ENCODE results near the gene CHN2. TPM values are rescaled to one million over a fixed set of nuclear protein-coding genes. Genes with fewer than 3 reads are reported as not detected.

The CHN2 gene
- total RNA-seq, 1 experiment from 2014 or later: 5.0 TPM

GRCh38 chr7:29229946-29230345 lies 35.4 kb downstream of the CHN2 start:
- CTCF ChIA-PET: interaction anchor here (1.1 to 1.2 kb wide), 4 partner anchors 10 to 179 kb away, joined by 3 read pairs; no protein-coding TSS in a partner anchor

GRCh38 chr7:29230871-29231345 lies 36.3 kb downstream of the CHN2 start:
- ATAC-seq (no peak), DNase-seq (ENCODE audit: low spot score) (no peak)
- no peaks in the 10 kb centered on the region for H3K27me3 Mint-ChIP-seq (ENCODE audit: low read depth)
- H3K36me3 Mint-ChIP-seq: peaks cover 3% of the 10 kb centered on the region; the same call in 1 of the 2 replicates
- POLR2A ChIA-PET: interaction anchor here (1.1 kb wide), 1 partner anchor 13 kb away, joined by 3 read pairs; no protein-coding TSS in a partner anchor
- 0 out of 2 replicates have a peak, but pooled peaks have one; percentile 46 for TF ChIP-seq GABPB1 (CRISPR knock-in tag; IDR thresholded peaks at IDR 0.05)
- TF ChIP-seq ZNF423 (CRISPR knock-in tag; IDR thresholded peaks at IDR 0.05): no peak
- peaks cover 13% of the 10 kb centered on the region for H3K4me1 Mint-ChIP-seq
- no peak overlapping the region for H3K4me3 Mint-ChIP-seq
- CTCF ChIA-PET: interaction anchor here (1.2 kb wide), 2 partner anchors 9 to 13 kb away, joined by 3 read pairs; no protein-coding TSS in a partner anchor
- H3K9me3 Mint-ChIP-seq: peaks cover 7% of the 10 kb centered on the region; the same call in 1 of the 2 replicates
- H3K27ac Mint-ChIP-seq: no peak overlapping the region

More at GRCh38 chr7:29229946-29230345, 35.4 kb downstream of the CHN2 start:
- no peak overlapping the region for H3K4me3 Mint-ChIP-seq
- peaks cover 17% of the 10 kb centered on the region for H3K4me1 Mint-ChIP-seq
- no peak for ATAC-seq
- no peak overlapping the region for H3K27ac Mint-ChIP-seq
- H3K27me3 Mint-ChIP-seq (ENCODE audit: low read depth): no peaks in the 10 kb centered on the region
- DNase-seq (ENCODE audit: low spot score): no peak
- POLR2A ChIA-PET: no interaction called here
- peaks cover 7% of the 10 kb centered on the region; the same call in 1 of the 2 replicates for H3K9me3 Mint-ChIP-seq
- peaks cover 3% of the 10 kb centered on the region; the same call in 1 of the 2 replicates for H3K36me3 Mint-ChIP-seq
- TF ChIP-seq EMX1 (CRISPR knock-in tag; IDR thresholded peaks at IDR 0.05) (no peak), NFATC4 (CRISPR knock-in tag; IDR thresholded peaks at IDR 0.05) (no peak), ATF2 (CRISPR knock-in tag; IDR thresholded peaks at IDR 0.05; ENCODE audit: borderline replicate concordance, low read depth) (no peak), ZNF138 (CRISPR knock-in tag; conservative IDR thresholded peaks at IDR 0.05) (no peak), ZNF423 (CRISPR knock-in tag; IDR thresholded peaks at IDR 0.05) (no peak), STAT6 (CRISPR knock-in tag; conservative IDR thresholded peaks at IDR 0.05; ENCODE audit: low read depth) (no peak), NR2C2 (CRISPR knock-in tag; IDR thresholded peaks at IDR 0.05) (no peak), E2F1 (CRISPR knock-in tag; IDR thresholded peaks at IDR 0.05) (no peak), CREB1 (CRISPR knock-in tag; IDR thresholded peaks at IDR 0.05) (no peak), TCF7 (CRISPR knock-in tag; IDR thresholded peaks at IDR 0.05; ENCODE audit: low read depth) (no peak), PREB (CRISPR knock-in tag; IDR thresholded peaks at IDR 0.05; ENCODE audit: borderline replicate concordance) (no peak), SMAD4 (CRISPR knock-in tag; IDR thresholded peaks at IDR 0.05) (no peak), MAX (CRISPR knock-in tag; IDR thresholded peaks at IDR 0.05) (no peak), ATF3 (CRISPR knock-in tag; conservative IDR thresholded peaks at IDR 0.05) (no peak), MXD4 (CRISPR knock-in tag; IDR thresholded peaks at IDR 0.05; ENCODE audit: borderline replicate concordance) (no peak)

All from WTC11 (cell line).